OCI-LY1 (cell line): ENCODE data around the gene ANAPC5.
"Not testable (repeated sequence)": the region's sequence is repeated elsewhere in the genome, so short reads cannot be mapped to it uniquely, and the experiment has no call there.

ENCODE experiments used
- H2AFZ ChIP-seq: fragments of 200-600 bp; sonication (generic), shearing (Covaris generic); 2 replicates; pipeline ENCODE4 v1.6.0; 2014; ENCODE audit warnings: antibody characterized with exemption, mild to moderate bottlenecking, low read length
- H3F3A ChIP-seq: fragments of 200-600 bp; sonication (generic), shearing (Covaris generic); 2 replicates; pipeline ENCODE4 v1.6.0; 2014; ENCODE audit warnings: mild to moderate bottlenecking, antibody characterized with exemption, low read length, moderate library complexity; ENCODE audit not compliant: insufficient read depth
- H3K27ac ChIP-seq: fragments of 200-600 bp; sonication (generic); 2 replicates; pipeline ENCODE4 v1.5.1; 2014; ENCODE audit warnings: low read length, mixed run types, mild to moderate bottlenecking, low read depth; ENCODE audit not compliant: poor library complexity, severe bottlenecking
- H3K27me3 ChIP-seq: fragments of 200-600 bp; sonication (generic); 2 replicates; pipeline ENCODE4 v1.6.0; 2014; ENCODE audit warnings: antibody characterized with exemption, mild to moderate bottlenecking, low read length, moderate library complexity; ENCODE audit not compliant: insufficient read depth
- H3K36me3 ChIP-seq: fragments of 200-600 bp; sonication (generic); 2 replicates; pipeline ENCODE4 v1.6.1; 2014; ENCODE audit warnings: mild to moderate bottlenecking, antibody characterized with exemption, low read length, moderate library complexity, mixed read lengths; ENCODE audit not compliant: insufficient read depth
- H3K4me1 ChIP-seq: fragments of 200-600 bp; sonication (generic); 2 replicates; pipeline ENCODE4 v1.5.1; 2014; ENCODE audit warnings: mild to moderate bottlenecking, low read length, moderate library complexity; ENCODE audit not compliant: insufficient read depth, severe bottlenecking
- H3K4me2 ChIP-seq: fragments of 200-600 bp; sonication (generic), shearing (Covaris generic); 2 replicates; pipeline ENCODE4 v1.6.1; 2014; ENCODE audit warnings: low read length
- H3K4me3 ChIP-seq: fragments of 200-600 bp; sonication (generic); 2 replicates; pipeline ENCODE4 v1.5.1; 2014; ENCODE audit warnings: low read length, low read depth, mild to moderate bottlenecking, mixed read lengths; ENCODE audit not compliant: poor library complexity, severe bottlenecking
- H3K79me2 ChIP-seq: fragments of 200-600 bp; shearing (Covaris generic); 2 replicates; pipeline ENCODE4 v1.6.1; 2016; ENCODE audit warnings: mixed run types, low read length, mixed read lengths; ENCODE audit not compliant: insufficient read depth
- H3K9ac ChIP-seq: fragments of 200-600 bp; sonication (generic), shearing (Covaris generic); 2 replicates; pipeline ENCODE4 v1.6.1; 2014; ENCODE audit warnings: mild to moderate bottlenecking, low read length, mixed read lengths
- H3K9me2 ChIP-seq: fragments of 200-600 bp; sonication (generic), shearing (Covaris generic); 2 replicates; pipeline ENCODE4 v1.6.1; 2014; ENCODE audit warnings: low read depth, mild to moderate bottlenecking, low read length, mixed read lengths
- H3K9me3 ChIP-seq: fragments of 200-600 bp; shearing (Covaris generic); 2 replicates; pipeline ENCODE4 v1.6.1; 2014; ENCODE audit warnings: low read length, mixed read lengths
- H4K20me1 ChIP-seq: fragments of 200-600 bp; sonication (generic), shearing (Covaris generic); 2 replicates; pipeline ENCODE4 v1.6.0; 2016; ENCODE audit warnings: mild to moderate bottlenecking, low read length; ENCODE audit not compliant: insufficient read depth
- CTCF ChIP-seq: fragments of 200-600 bp; sonication (generic), shearing (Covaris generic); IDR thresholded peaks from 2 replicates; pipeline ENCODE4 v1.5.1; 2017; ENCODE audit warnings: mild to moderate bottlenecking, antibody characterized with exemption, low read length, moderate library complexity, mixed read lengths
- EZH2 ChIP-seq: fragments of 200-600 bp; sonication (generic), shearing (Covaris generic); IDR thresholded peaks from 2 replicates; pipeline ENCODE4 v1.8.0; 2017; ENCODE audit warnings: borderline replicate concordance, mixed run types, mild to moderate bottlenecking, antibody characterized with exemption, low read length, moderate library complexity, mixed read lengths

Gene ANAPC5

GRCh38 chr12:121323908-121324307 lies 28.3 kb downstream of the ANAPC5 start:
- Histone ChIP-seq H3K9me3 (no peaks in the 10 kb centered on the region), H3F3A (no peaks in the 10 kb centered on the region), H3K9ac (no peak overlapping the region), H3K4me2 (no peak overlapping the region), H3K79me2 (no peaks in the 10 kb centered on the region), H3K4me3 (no peak overlapping the region), H3K27ac (no peak overlapping the region), H2AFZ (no peak overlapping the region), H3K27me3 (no peaks in the 10 kb centered on the region), H3K36me3 (peaks cover 88% of the 10 kb centered on the region), H3K9me2 (no peaks in the 10 kb centered on the region), H3K4me1 (no peaks in the 10 kb centered on the region), H4K20me1 (no peaks in the 10 kb centered on the region)
- TF ChIP-seq EZH2 (no peak), CTCF (no peak)

GRCh38 chr12:121318121-121318520 lies 34.1 kb downstream of the ANAPC5 start:
- no peak overlapping the region for H2AFZ ChIP-seq
- H3K79me2 ChIP-seq, result 0 out of 2 replicates have a peak, but pooled peaks cover 4% of the 10 kb centered on the region
- no peaks in the 10 kb centered on the region for H3K4me1 ChIP-seq
- H3K36me3 ChIP-seq, result peaks cover 90% of the 10 kb centered on the region
- H3K27ac ChIP-seq, result no peak overlapping the region
- TF ChIP-seq CTCF (no peak), EZH2 (no peak)
- no peaks in the 10 kb centered on the region for H3F3A ChIP-seq
- no peak overlapping the region for H3K9ac ChIP-seq
- no peak overlapping the region for H3K4me3 ChIP-seq
- no peaks in the 10 kb centered on the region for H4K20me1 ChIP-seq
- H3K9me3 ChIP-seq, result no peaks in the 10 kb centered on the region
- no peaks in the 10 kb centered on the region for H3K27me3 ChIP-seq
- no peaks in the 10 kb centered on the region for H3K9me2 ChIP-seq
- H3K4me2 ChIP-seq, result no peak overlapping the region

GRCh38 chr12:121314431-121314830 lies 37.8 kb downstream of the ANAPC5 start:
- H3K4me2 ChIP-seq, result no peak overlapping the region
- no peak overlapping the region for H3K9ac ChIP-seq
- 0 out of 2 replicates have a peak, but pooled peaks cover 4% of the 10 kb centered on the region for H3K79me2 ChIP-seq
- no peaks in the 10 kb centered on the region for H3K4me1 ChIP-seq
- TF ChIP-seq CTCF, result no peak
- no peak for TF ChIP-seq EZH2
- no peak overlapping the region for H2AFZ ChIP-seq
- no peak overlapping the region for H3K4me3 ChIP-seq
- H3F3A ChIP-seq, result no peaks in the 10 kb centered on the region
- no peak overlapping the region for H3K27ac ChIP-seq
- peaks cover 94% of the 10 kb centered on the region for H3K36me3 ChIP-seq
- no peaks in the 10 kb centered on the region for H3K9me2 ChIP-seq
- H3K9me3 ChIP-seq, result no peaks in the 10 kb centered on the region
- no peaks in the 10 kb centered on the region for H3K27me3 ChIP-seq
- H4K20me1 ChIP-seq, result no peaks in the 10 kb centered on the region

GRCh38 chr12:121310231-121310630 lies 42.0 kb downstream of the ANAPC5 start:
- not testable (repeated sequence) for H3K4me3 ChIP-seq, H4K20me1 ChIP-seq, H3F3A ChIP-seq, H3K9me2 ChIP-seq, H3K27me3 ChIP-seq, H3K4me2 ChIP-seq, H3K9me3 ChIP-seq, H3K4me1 ChIP-seq, H3K79me2 ChIP-seq, H3K27ac ChIP-seq, H3K9ac ChIP-seq, H2AFZ ChIP-seq
- peaks cover 74% of the 10 kb centered on the region for H3K36me3 ChIP-seq

GRCh38 chr12:121307397-121307796 lies 44.8 kb downstream of the ANAPC5 start:
- not testable (repeated sequence) for H3K79me2 ChIP-seq

More at GRCh38 chr12:121307397-121307796, 44.8 kb downstream of the ANAPC5 start:
- not testable (repeated sequence) for H3K9ac ChIP-seq, H3K4me2 ChIP-seq, H4K20me1 ChIP-seq, H3K9me2 ChIP-seq, H3K27ac ChIP-seq, H3F3A ChIP-seq, H3K4me3 ChIP-seq, H3K27me3 ChIP-seq, H2AFZ ChIP-seq, H3K4me1 ChIP-seq, H3K9me3 ChIP-seq
- peaks cover 49% of the 10 kb centered on the region for H3K36me3 ChIP-seq
